ENCODE data around the gene GPR137B. TPM values are rescaled to one million over a fixed set of nuclear protein-coding genes. Genes with fewer than 3 reads are reported as not detected.

The GPR137B gene
- total and polyA plus RNA-seq, 11 donors, result 14.9 to 49.8 (median 43.7) TPM

DNA sequence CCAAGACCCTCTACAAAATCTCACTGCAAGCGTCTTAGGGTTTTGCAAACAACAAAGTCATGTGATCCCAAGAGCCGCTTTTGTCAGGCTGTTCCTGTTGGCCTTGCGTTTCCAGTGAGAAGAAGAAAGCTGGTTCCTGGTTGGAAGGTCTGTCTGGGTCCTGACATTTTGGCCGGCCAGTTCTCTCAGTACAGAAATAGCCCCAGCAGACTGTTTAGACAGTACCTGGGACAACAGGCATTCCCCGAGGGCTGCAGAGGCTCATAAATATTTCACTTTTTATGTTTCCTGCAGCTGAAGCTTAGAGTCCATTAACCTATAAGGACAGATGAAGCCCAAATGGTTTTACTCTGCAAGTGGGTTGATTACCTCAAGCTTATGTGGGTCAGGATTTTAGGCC, 8.6 kb downstream of the GPR137B start:
- peaks cover 0 to 71% (median 33%) of the 10 kb centered on the region in 12 donors for H3K4me1 ChIP-seq
- peaks cover 0 to 5% (median 0%) of the 10 kb centered on the region in 9 donors for H3K36me3 ChIP-seq
- 67 to 74% (median 71%) methylated on average over 5 of the region's 5 CpGs for WGBS, 4 donors
- no peaks in the 10 kb centered on the region for H3K9me3 ChIP-seq
- no peak for TF ChIP-seq POLR2A (IDR thresholded peaks at IDR 0.05)
- TF ChIP-seq CTCF (IDR thresholded peaks at IDR 0.05), result no peak
- DNase-seq (no peak), ATAC-seq (peak in 3 of 4 donors; percentile 21 to 56 (median 26))
- no peak overlapping the region for H3K4me3 ChIP-seq
- H3K27me3 ChIP-seq, result no peaks in the 10 kb centered on the region
- intact Hi-C loops (cut with DNase I), result no loop called here
- peak overlapping the region; percentile 51 to 90 (median 80) for H3K27ac ChIP-seq

DNA sequence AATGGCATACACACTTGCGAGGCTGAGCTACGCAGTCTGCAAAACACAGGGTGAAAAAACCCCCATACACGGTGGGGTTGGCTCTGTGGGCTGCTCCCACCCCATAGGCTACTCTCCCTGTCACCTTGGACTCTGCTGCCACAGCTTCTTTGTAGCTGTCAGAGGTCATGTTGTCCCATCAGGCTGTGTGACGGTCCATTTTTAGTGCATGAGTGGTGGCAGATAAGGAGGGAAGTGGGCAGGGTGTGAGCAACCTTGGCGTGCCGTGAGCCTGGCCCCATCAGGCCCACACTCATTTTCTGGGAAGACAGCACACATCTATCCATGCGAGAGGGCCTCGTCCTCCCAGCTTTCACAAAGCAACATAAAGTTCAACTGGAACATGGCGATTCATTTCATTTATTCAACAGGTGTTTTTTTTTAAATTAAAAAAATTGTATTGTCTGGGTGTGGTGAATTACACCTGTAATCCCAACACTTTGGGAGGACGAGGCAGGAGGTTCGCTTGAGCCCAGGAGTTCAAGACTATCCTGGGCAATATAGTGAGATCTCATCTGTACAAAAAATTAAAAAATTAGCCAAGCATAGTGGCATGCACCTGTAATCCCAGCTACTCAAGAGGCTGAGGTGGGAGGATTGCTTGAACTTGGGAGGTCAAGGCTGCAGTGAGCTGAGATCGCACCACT, 9.5 kb downstream of the GPR137B start:
- peak; percentile 83 to 90 (median 86) for ATAC-seq
- TF ChIP-seq CTCF (IDR thresholded peaks at IDR 0.05), result no peak
- no peak for TF ChIP-seq POLR2A (IDR thresholded peaks at IDR 0.05)
- intact Hi-C loops (cut with DNase I), result no loop called here

GRCh38 chr1:236154126-236154525, 11.8 kb downstream of the GPR137B start:
- Histone ChIP-seq H3K27ac (peak overlapping the region in 1 of 12 donors; percentile 37), H3K4me3 (no peak overlapping the region), H3K36me3 (no peaks in the 10 kb centered on the region), H3K27me3 (no peaks in the 10 kb centered on the region), H3K4me1 (peaks cover 0 to 47% (median 25%) of the 10 kb centered on the region in 12 donors), H3K9me3 (no peaks in the 10 kb centered on the region)
- 87 to 94% (median 90%) methylated on average over 12 to 13 of the region's 13 CpGs for WGBS, 4 donors
- DNase-seq (no peak), ATAC-seq (no peak)
- no peak for TF ChIP-seq CTCF (IDR thresholded peaks at IDR 0.05)
- no peak for TF ChIP-seq POLR2A (IDR thresholded peaks at IDR 0.05)
- intact Hi-C loops (cut with DNase I), result no loop called here

More for the DNA sequence above, 9.5 kb downstream of the GPR137B start:
- Histone ChIP-seq H3K36me3 (no peaks in the 10 kb centered on the region), H3K9me3 (no peaks in the 10 kb centered on the region), H3K27ac (peak overlapping the region; percentile 51 to 90 (median 80)), H3K4me3 (no peak overlapping the region), H3K4me1 (peaks cover 0 to 69% (median 32%) of the 10 kb centered on the region in 12 donors), H3K27me3 (no peaks in the 10 kb centered on the region)
- WGBS, 4 donors, result 68 to 80% (median 71%) methylated on average over 12 of the region's 12 CpGs
- peak in 4 of 5 donors; percentile 54 to 78 (median 66) for DNase-seq

GRCh38 chr1:236154671-236155398, 12.5 kb downstream of the GPR137B start:
- WGBS, 4 donors, result 86 to 92% (median 89%) methylated on average over 24 of the region's 24 CpGs
- Histone ChIP-seq H3K4me1 (peaks cover 0 to 47% (median 18%) of the 10 kb centered on the region in 12 donors), H3K27ac (peak overlapping the region in 1 of 12 donors; percentile 37), H3K4me3 (no peak overlapping the region), H3K9me3 (no peaks in the 10 kb centered on the region), H3K36me3 (no peaks in the 10 kb centered on the region), H3K27me3 (no peaks in the 10 kb centered on the region)
- DNase-seq (no peak), ATAC-seq (no peak)
- intact Hi-C loops (cut with DNase I), result no loop called here
- no peak for TF ChIP-seq CTCF (IDR thresholded peaks at IDR 0.05)
- no peak for TF ChIP-seq POLR2A (IDR thresholded peaks at IDR 0.05)

All from heart left ventricle (tissue), 16 donors.